Thyroid gland (tissue), 4 donors: Measurements from ENCODE around the gene PBX3.

Source experiments
- CTCF ChIP-seq, 6 experiments: fragments of 200-600 bp in 3 of 6; fragments of 450-650 bp in 3 of 6; sonication (generic) in 3 of 6; IDR thresholded peaks; one replicate each; pipeline ENCODE4 v1.5.1; 2016 to 2019; ENCODE audit warnings: antibody characterized with exemption in 6 of 6, mild to moderate bottlenecking in 2 of 6, inconsistent platforms in 1 of 6, moderate library complexity in 1 of 6
- POLR2A ChIP-seq, 2 donors: fragments of 450-650 bp; IDR thresholded peaks; one replicate each; pipeline ENCODE4 v1.6.1; 2017; ENCODE audit warnings: antibody characterized with exemption in 2 of 2, mild to moderate bottlenecking in 2 of 2, moderate library complexity in 1 of 2

GRCh38 chr9:125805586-125805985, 58.4 kb downstream of the PBX3 start:
- TF ChIP-seq POLR2A (IDR thresholded peaks at IDR 0.05) = no peak
- TF ChIP-seq CTCF (IDR thresholded peaks at IDR 0.05) = no peak
